HG03025 (cell line): ENCODE data around the gene YEATS4.
"Not testable (repeated sequence)": the region's sequence is repeated elsewhere in the genome, so short reads cannot be mapped to it uniquely, and the experiment has no call there.

ENCODE experiments used
- ATAC-seq: cut with Tn5 transposase; IDR thresholded peaks from one replicate; pipeline ENCODE4 v1.9.1; 2021; ENCODE audit warnings: mild to moderate bottlenecking, moderate library complexity; ENCODE audit not compliant: unreplicated experiment, low FRiP score

The YEATS4 gene

GRCh38 chr12:69359531-69360347, at the start of gene YEATS4:
TSS of gene YEATS4 (plus strand) at chr12:69359743. CDS start at chr12:69359973, 230 bp downstream.
- ATAC-seq, result peak; percentile 85

- no peak for ATAC-seq
Measured at GRCh38 chr12:69313209-69313608, 46.3 kb upstream of the YEATS4 start.

GRCh38 chr12:69316784-69317183, 42.8 kb upstream of the YEATS4 start:
- not testable (repeated sequence) for ATAC-seq

GRCh38 chr12:69317233-69317632, 42.3 kb upstream of the YEATS4 start:
- not testable (repeated sequence) for ATAC-seq

GRCh38 chr12:69318225-69318624, 41.3 kb upstream of the YEATS4 start:
- no peak for ATAC-seq

GRCh38 chr12:69321351-69321750, 38.2 kb upstream of the YEATS4 start:
- no peak for ATAC-seq

GRCh38 chr12:69324797-69325466, 34.6 kb upstream of the YEATS4 start:
- ATAC-seq, result peak; percentile 87

GRCh38 chr12:69328426-69328825, 31.1 kb upstream of the YEATS4 start:
- no peak for ATAC-seq

GRCh38 chr12:69329669-69330428, 29.7 kb upstream of the YEATS4 start:
- no peak for ATAC-seq

GRCh38 chr12:69330475-69331473, 28.8 kb upstream of the YEATS4 start:
- peak; percentile 89 for ATAC-seq

- no peak for ATAC-seq
Measured at GRCh38 chr12:69331519-69331908, 28.0 kb upstream of the YEATS4 start.

- no peak for ATAC-seq
Measured at GRCh38 chr12:69331909-69332684, 27.4 kb upstream of the YEATS4 start.

- no peak for ATAC-seq
Measured at GRCh38 chr12:69332815-69333358, 26.7 kb upstream of the YEATS4 start.

GRCh38 chr12:69334158-69334557, 25.4 kb upstream of the YEATS4 start:
- no peak for ATAC-seq

GRCh38 chr12:69337311-69338090, 22.0 kb upstream of the YEATS4 start:
- ATAC-seq, result no peak

- no peak for ATAC-seq
Measured at GRCh38 chr12:69338120-69338859, 21.3 kb upstream of the YEATS4 start.

- ATAC-seq, result no peak
Measured at GRCh38 chr12:69338936-69339335, 20.6 kb upstream of the YEATS4 start.
